H1 (cell line): ENCODE data around the gene SQOR. TPM values are rescaled to one million over a fixed set of nuclear protein-coding genes. Genes with fewer than 3 reads are reported as not detected.

Source experiments
- CTCF ChIA-PET: fragments of 300-600 bp; sonication (Branson Sonifier 250); formaldehyde crosslinking; loops from one replicate; lab custom pipeline; 2021; ENCODE audit not compliant: partially characterized antibody; lab: Charles Lee
- POLR2A ChIA-PET: fragments of 300-600 bp; sonication (Branson Sonifier 250); formaldehyde crosslinking; loops from one replicate; lab custom pipeline; 2021; ENCODE audit warnings: inconsistent platforms; ENCODE audit not compliant: partially characterized antibody; lab: Charles Lee
- DNase-seq, 2 experiments: peaks; one replicate each; pipeline versions ENCODE4 v3.0.0 to v3.0.0-alpha.2; 2010 to 2022; ENCODE audit warnings: low spot score in 2 of 2, low read depth in 1 of 2, mixed read lengths in 1 of 2
- FAIRE-seq: peaks from 2 replicates; lab custom pipeline; 2011; peaks lifted over from hg19 to GRCh38; lab: Jason Lieb, UNC
- H2AFZ ChIP-seq: 2 replicates; pipeline ENCODE4 v1.8.1; 2012; ENCODE audit warnings: low read length, inconsistent platforms
- H2AK5ac ChIP-seq: 2 replicates; pipeline ENCODE4 v1.6.1; 2013; ENCODE audit warnings: low read depth, low read length
- H2BK120ac ChIP-seq: replicated peaks from 2 replicates; pipeline ENCODE3; 2013; ENCODE audit warnings: low read depth, low read length, inconsistent platforms
- H2BK12ac ChIP-seq: 2 replicates; pipeline ENCODE4 v1.6.1; 2013; ENCODE audit warnings: low read depth, low read length
- H2BK15ac ChIP-seq: 2 replicates; pipeline ENCODE4 v1.6.1; 2013; ENCODE audit warnings: low read length
- H2BK20ac ChIP-seq: 2 replicates; pipeline ENCODE4 v1.6.1; 2013; ENCODE audit warnings: low read length
- H2BK5ac ChIP-seq: 2 replicates; pipeline ENCODE4 v1.6.1; 2013; ENCODE audit warnings: low read depth, low read length
- H3K14ac ChIP-seq: 2 replicates; pipeline ENCODE4 v1.6.1; 2013; ENCODE audit warnings: inconsistent platforms; ENCODE audit not compliant: insufficient read length
- H3K18ac ChIP-seq: 2 replicates; pipeline ENCODE4 v1.6.1; 2013; ENCODE audit warnings: low read length; ENCODE audit errors: extremely low read depth
- H3K23ac ChIP-seq: 2 replicates; pipeline ENCODE4 v1.6.1; 2013; ENCODE audit warnings: inconsistent platforms; ENCODE audit not compliant: insufficient read length
- H3K23me2 ChIP-seq: 2 replicates; pipeline ENCODE4 v1.6.1; 2013; ENCODE audit warnings: low read depth, low read length
- H3K27ac ChIP-seq: 2 replicates; pipeline ENCODE4 v1.6.1; 2011; ENCODE audit warnings: low read depth, low read length, inconsistent platforms
- H3K27me3 ChIP-seq, 4 experiments: replicated peaks in 1 of 4; 1 replicate in 1 of 4; 2 replicates in 3 of 4; pipeline versions ENCODE4 v1.6.1 to v1.8.1; 2011 to 2013; ENCODE audit warnings: low read length in 3 of 4, mild to moderate bottlenecking in 3 of 4, inconsistent platforms in 2 of 4, mixed read lengths in 2 of 4, moderate library complexity in 1 of 4; ENCODE audit not compliant: control insufficient read depth in 3 of 4, insufficient read depth in 3 of 4; ENCODE audit errors: extremely low read depth in 1 of 4
- H3K36me3 ChIP-seq, 4 experiments: 2 replicates each; pipeline versions ENCODE4 v1.6.1 to v1.8.1; 2011 to 2013; ENCODE audit warnings: mild to moderate bottlenecking in 4 of 4, low read length in 3 of 4, moderate library complexity in 2 of 4, control low read depth in 1 of 4, inconsistent platforms in 1 of 4; ENCODE audit not compliant: insufficient read depth in 4 of 4, control insufficient read depth in 2 of 4
- H3K4ac ChIP-seq: replicated peaks from 2 replicates; pipeline ENCODE3; 2013; ENCODE audit warnings: low read length, low read depth, mixed read lengths, inconsistent platforms; ENCODE audit not compliant: insufficient read length
- H3K4me1 ChIP-seq, 4 experiments: replicated peaks in 1 of 4; 1 replicate in 1 of 4; 2 replicates in 3 of 4; pipeline versions ENCODE4 v1.6.1 to v1.8.1; 2011 to 2013; ENCODE audit warnings: low read length in 3 of 4, inconsistent platforms in 2 of 4, mixed read lengths in 1 of 4; ENCODE audit not compliant: insufficient read depth in 4 of 4, control insufficient read depth in 3 of 4
- H3K4me2 ChIP-seq, 2 experiments: 2 replicates each; pipeline versions ENCODE4 v1.6.1 to v1.8.1; 2011 to 2013; ENCODE audit warnings: low read depth in 2 of 2, low read length in 2 of 2, control low read depth in 1 of 2, inconsistent platforms in 1 of 2, mild to moderate bottlenecking in 1 of 2; ENCODE audit not compliant: insufficient read depth in 1 of 2
- H3K4me3 ChIP-seq, 4 experiments: fragments of 200-600, 300-600 bp in 1 of 4; sonication (generic), shearing (Covaris generic), sonication (Bioruptor Twin) in 1 of 4; 2 replicates each; pipeline versions ENCODE4 v1.5.1 to v1.8.1; 2011 to 2016; ENCODE audit warnings: low read length in 4 of 4, low read depth in 3 of 4, control low read depth in 2 of 4, inconsistent platforms in 2 of 4, mild to moderate bottlenecking in 2 of 4, mixed read lengths in 1 of 4, moderate library complexity in 1 of 4; ENCODE audit not compliant: insufficient read depth in 2 of 4; ENCODE audit errors: extremely low read depth in 1 of 4
- H3K56ac ChIP-seq: replicated peaks from 2 replicates; pipeline ENCODE3; 2013; ENCODE audit warnings: low read depth, mild to moderate bottlenecking, mixed read lengths, low read length, inconsistent platforms; ENCODE audit not compliant: insufficient read length
- H3K79me1 ChIP-seq: 2 replicates; pipeline ENCODE4 v1.6.1; 2013; ENCODE audit warnings: low read depth, low read length, control low read depth
- H3K79me2 ChIP-seq, 2 experiments: 2 replicates each; pipeline versions ENCODE4 v1.6.1 to v1.8.1; 2012 to 2013; ENCODE audit warnings: low read length in 2 of 2, mild to moderate bottlenecking in 2 of 2, inconsistent platforms in 1 of 2; ENCODE audit not compliant: insufficient read depth in 2 of 2, control insufficient read depth in 1 of 2
- H3K9ac ChIP-seq, 4 experiments: replicated peaks in 1 of 4; 1 replicate in 1 of 4; 2 replicates in 3 of 4; pipeline versions ENCODE4 v1.6.1 to v1.8.1; 2011 to 2013; ENCODE audit warnings: low read depth in 3 of 4, low read length in 3 of 4, control low read depth in 2 of 4, mild to moderate bottlenecking in 2 of 4, moderate library complexity in 2 of 4, inconsistent platforms in 1 of 4; ENCODE audit errors: extremely low read depth in 1 of 4
- H3K9me3 ChIP-seq, 2 experiments: 2 replicates each; pipeline versions ENCODE4 v1.6.1 to v1.8.1; 2012 to 2013; ENCODE audit warnings: mild to moderate bottlenecking in 2 of 2, moderate library complexity in 2 of 2, control low read depth in 1 of 2, inconsistent platforms in 1 of 2, low read depth in 1 of 2, low read length in 1 of 2, mixed read lengths in 1 of 2; ENCODE audit not compliant: insufficient read depth in 2 of 2
- H4K20me1 ChIP-seq, 2 experiments: replicated peaks in 1 of 2; 2 replicates each; pipeline versions ENCODE3 to v1.8.1; 2011 to 2013; ENCODE audit warnings: inconsistent platforms in 2 of 2, low read length in 2 of 2, mild to moderate bottlenecking in 1 of 2; ENCODE audit not compliant: insufficient read depth in 2 of 2, control insufficient read depth in 1 of 2
- H4K5ac ChIP-seq: 2 replicates; pipeline ENCODE4 v1.6.1; 2013; ENCODE audit warnings: low read length, low read depth, mixed read lengths, inconsistent platforms; ENCODE audit not compliant: insufficient read length
- H4K8ac ChIP-seq: 2 replicates; pipeline ENCODE4 v1.8.0; 2013; ENCODE audit warnings: mild to moderate bottlenecking, moderate library complexity, low read length, inconsistent platforms; ENCODE audit not compliant: insufficient read depth; ENCODE audit errors: extremely low read depth
- H4K91ac ChIP-seq: replicated peaks from 2 replicates; pipeline ENCODE3; 2013; ENCODE audit warnings: low read length, mixed read lengths, inconsistent platforms; ENCODE audit not compliant: insufficient read length
- EP300 ChIP-seq, 2 experiments: IDR thresholded peaks; 1 replicate in 1 of 2; 2 replicates in 1 of 2; pipeline ENCODE4 v1.6.1; 2011 to 2012; ENCODE audit warnings: low read depth in 2 of 2, low read length in 2 of 2, mild to moderate bottlenecking in 2 of 2, borderline replicate concordance in 1 of 2, inconsistent platforms in 1 of 2, moderate library complexity in 1 of 2
- HDAC6 ChIP-seq: IDR thresholded peaks from one replicate; pipeline ENCODE4 v1.7.1; 2012; ENCODE audit warnings: low read depth, mild to moderate bottlenecking, inconsistent platforms, low read length, moderate library complexity
- POLR2A ChIP-seq, 2 experiments: IDR thresholded peaks; 1 replicate in 1 of 2; 2 replicates in 1 of 2; pipeline ENCODE4 v1.6.1; 2011; ENCODE audit warnings: low read depth in 2 of 2, low read length in 2 of 2, mild to moderate bottlenecking in 2 of 2; ENCODE audit errors: control extremely low read depth in 1 of 2
- SP2 ChIP-seq: IDR thresholded peaks from 2 replicates; pipeline ENCODE4 v1.6.1; 2012; ENCODE audit warnings: mild to moderate bottlenecking, low read length, inconsistent platforms
- SUZ12 ChIP-seq: fragments of 200-600 bp; sonication (generic); IDR thresholded peaks from 2 replicates; pipeline ENCODE4 v1.6.1; 2012; ENCODE audit warnings: mild to moderate bottlenecking, inconsistent platforms, low read length, moderate library complexity, mixed read lengths
- ZNF274 ChIP-seq: IDR thresholded peaks from 2 replicates; pipeline ENCODE4 v1.7.0; 2012; ENCODE audit warnings: low read length, borderline replicate concordance; ENCODE audit errors: extremely low read depth
- WGBS, 2 experiments: shearing (Covaris generic) in 1 of 2; methylation state at CpG; one replicate each; pipeline versions ENCODE4 v1.1.6 to v1.1.7; 2013 to 2015; ENCODE audit warnings: low lambda C conversion rate in 2 of 2, mixed read lengths in 2 of 2, inconsistent platforms in 1 of 2, low coverage in 1 of 2, missing lambda C conversion rate in 1 of 2; ENCODE audit not compliant: insufficient replicate concordance in 2 of 2, insufficient coverage in 1 of 2, insufficient read length in 1 of 2; ENCODE audit errors: extremely low coverage in 1 of 2, missing lambda C conversion rate in 1 of 2; 5-methylcytosine and 5-hydroxymethylcytosine counted together
- polyA plus RNA-seq, 7 experiments: library from polyadenylated mRNA; depleted of rRNA in 3 of 7; stranded (reverse) in 5 of 7; unstranded in 2 of 7; fragments of >200 nt in 5 of 7; fragments of 200-250 nt in 2 of 7; gene quantifications; 1 replicate in 5 of 7; 2 replicates in 1 of 7; 4 replicates in 1 of 7; pipeline versions ENCODE4 v1.2.1 to v1.2.3, GENCODE V29; 2011 to 2013; ENCODE audit warnings: missing spikeins in 2 of 7, mixed read lengths in 2 of 7
- total RNA-seq: library from RNA; stranded (reverse); fragmentation: NEBNext Ultra II Directional; extraction: Animal tissue kit (Norgen Biotek cat#: 25700); gene quantifications from 2 replicates; pipeline ENCODE4 v1.2.1, GENCODE V29; 2021
- TF ChIP-seq, protein P1 (sequence below): IDR thresholded peaks from 2 replicates; pipeline ENCODE4 v1.6.1; 2011; ENCODE audit warnings: low read depth, mild to moderate bottlenecking, low read length; ENCODE audit not compliant: insufficient read depth
- TF ChIP-seq, protein P2 (sequence below): IDR thresholded peaks from 2 replicates; pipeline ENCODE4 v1.6.1; 2012; ENCODE audit warnings: inconsistent platforms

SQOR gene
- total and polyA plus RNA-seq, 2 of the 8 experiments (the other 6 are each of a cell fraction or from before 2014, with no cell fraction given), result 0.20 to 0.22 TPM

DNA sequence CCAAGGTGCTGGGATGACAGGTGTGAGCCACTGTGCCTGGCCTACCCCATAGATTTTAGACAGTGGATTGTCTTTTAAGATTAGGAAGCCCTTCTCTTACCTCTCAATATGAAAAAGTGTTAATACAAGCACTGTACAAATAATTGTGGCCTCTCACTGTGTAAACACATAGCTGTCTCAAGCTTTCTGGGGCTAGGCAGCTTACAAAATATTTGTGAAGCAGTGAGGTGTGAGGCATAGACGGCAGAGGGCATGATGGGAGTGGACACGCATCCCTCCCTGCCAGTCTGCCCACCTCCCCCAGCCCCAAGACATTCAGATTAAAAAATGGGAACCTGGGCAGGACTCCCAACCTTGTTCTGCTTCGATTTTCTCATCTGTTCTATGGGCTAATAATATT, 34.6 kb downstream of the SQOR start:
- no peak overlapping the region for H2BK120ac ChIP-seq
- H3K9ac ChIP-seq, result no peak overlapping the region
- H2BK5ac ChIP-seq, result no peak overlapping the region
- FAIRE-seq, result no peak
- H3K56ac ChIP-seq, result no peak overlapping the region
- H4K91ac ChIP-seq, result no peak overlapping the region
- no peak overlapping the region for H3K4ac ChIP-seq
- H2BK20ac ChIP-seq, result no peak overlapping the region
- H4K20me1 ChIP-seq, result peaks cover 0 to 2% of the 10 kb centered on the region in 2 experiments
- H3K23ac ChIP-seq, result no peak overlapping the region
- DNase-seq, result no peak
- H4K5ac ChIP-seq, result no peak overlapping the region
- H3K27me3 ChIP-seq, result no peaks in the 10 kb centered on the region
- POLR2A ChIA-PET, result no interaction called here
- H3K79me1 ChIP-seq, result no peaks in the 10 kb centered on the region
- H2BK15ac ChIP-seq, result no peak overlapping the region
- H2AK5ac ChIP-seq, result no peak overlapping the region
- no peaks in the 10 kb centered on the region for H3K79me2 ChIP-seq
- no peak overlapping the region for H3K18ac ChIP-seq
- H4K8ac ChIP-seq, result no peak overlapping the region
- H2BK12ac ChIP-seq, result no peak overlapping the region
- H3K23me2 ChIP-seq, result no peaks in the 10 kb centered on the region
- 84% methylated on average over 3 of the region's 3 CpGs; no CpG with 5 or more reads in 1 of the 2 experiments for WGBS, 2 experiments
- no peak overlapping the region for H3K14ac ChIP-seq
- H3K27ac ChIP-seq, result no peak overlapping the region
- H3K4me1 ChIP-seq, result no peaks in the 10 kb centered on the region
- no peak overlapping the region for H2AFZ ChIP-seq
- TF ChIP-seq ZNF274 (no peak), SUZ12 (no peak), POLR2A (IDR thresholded peaks at IDR 0.05; ENCODE audit: control extremely low read depth in 1 of 2, low read depth in 2 of 2, low read length in 2 of 2) (no peak), HDAC6 (no peak), EP300 (IDR thresholded peaks at IDR 0.05; ENCODE audit: borderline replicate concordance in 1 of 2, low read depth in 2 of 2, low read length in 2 of 2) (no peak), SP2 (no peak)
- TF ChIP-seq, protein P1, sequence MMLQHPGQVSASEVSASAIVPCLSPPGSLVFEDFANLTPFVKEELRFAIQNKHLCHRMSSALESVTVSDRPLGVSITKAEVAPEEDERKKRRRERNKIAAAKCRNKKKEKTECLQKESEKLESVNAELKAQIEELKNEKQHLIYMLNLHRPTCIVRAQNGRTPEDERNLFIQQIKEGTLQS, result no peak
- TF ChIP-seq, protein P2, sequence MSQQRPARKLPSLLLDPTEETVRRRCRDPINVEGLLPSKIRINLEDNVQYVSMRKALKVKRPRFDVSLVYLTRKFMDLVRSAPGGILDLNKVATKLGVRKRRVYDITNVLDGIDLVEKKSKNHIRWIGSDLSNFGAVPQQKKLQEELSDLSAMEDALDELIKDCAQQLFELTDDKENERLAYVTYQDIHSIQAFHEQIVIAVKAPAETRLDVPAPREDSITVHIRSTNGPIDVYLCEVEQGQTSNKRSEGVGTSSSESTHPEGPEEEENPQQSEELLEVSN, result no peak
- CTCF ChIA-PET, result interaction anchor here (1.0 kb wide), 1 partner anchor 9 kb away, joined by 4 read pairs; no protein-coding TSS in a partner anchor
- H3K4me3 ChIP-seq, result no peak overlapping the region
- no peaks in the 10 kb centered on the region for H3K36me3 ChIP-seq
- 0 out of 4 replicates have a peak, but pooled peaks cover 0 to 2% of the 10 kb centered on the region in 2 experiments for H3K9me3 ChIP-seq
- H3K4me2 ChIP-seq, result no peak overlapping the region
